GM19023 (cell line): ENCODE data around the gene CELSR1.
"Not testable (repeated sequence)": the region's sequence is repeated elsewhere in the genome, so short reads cannot be mapped to it uniquely, and the experiment has no call there.

Source experiments
- ATAC-seq: cut with Tn5 transposase; IDR thresholded peaks from one replicate; pipeline ENCODE4 v1.9.1; 2021; ENCODE audit warnings: mild to moderate bottlenecking, moderate library complexity; ENCODE audit not compliant: unreplicated experiment

The CELSR1 gene

DNA sequence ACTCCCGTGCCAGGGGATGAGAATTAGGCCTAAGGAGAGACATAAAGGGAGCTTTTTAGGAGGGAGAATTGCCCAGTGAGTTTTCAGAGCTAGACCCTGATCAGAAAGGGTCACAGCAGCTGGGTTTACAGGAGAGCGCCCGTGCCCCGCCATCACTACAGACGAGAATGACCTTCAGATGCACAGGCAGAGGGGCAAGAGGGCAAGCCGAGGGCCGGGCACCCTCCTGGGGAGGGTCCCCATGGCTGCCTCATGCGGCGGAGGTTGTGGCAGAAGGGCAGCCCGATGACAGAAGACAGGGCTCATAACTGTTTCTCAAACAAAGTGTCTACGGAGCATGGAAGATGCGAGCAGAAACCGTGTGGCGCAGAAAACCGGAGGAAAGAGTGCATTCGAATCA lies 129.7 kb downstream of the CELSR1 start:
- no peak for ATAC-seq

- no peak for ATAC-seq
Observed at GRCh38 chr22:46406791-46407190, 130.6 kb downstream of the CELSR1 start.

DNA sequence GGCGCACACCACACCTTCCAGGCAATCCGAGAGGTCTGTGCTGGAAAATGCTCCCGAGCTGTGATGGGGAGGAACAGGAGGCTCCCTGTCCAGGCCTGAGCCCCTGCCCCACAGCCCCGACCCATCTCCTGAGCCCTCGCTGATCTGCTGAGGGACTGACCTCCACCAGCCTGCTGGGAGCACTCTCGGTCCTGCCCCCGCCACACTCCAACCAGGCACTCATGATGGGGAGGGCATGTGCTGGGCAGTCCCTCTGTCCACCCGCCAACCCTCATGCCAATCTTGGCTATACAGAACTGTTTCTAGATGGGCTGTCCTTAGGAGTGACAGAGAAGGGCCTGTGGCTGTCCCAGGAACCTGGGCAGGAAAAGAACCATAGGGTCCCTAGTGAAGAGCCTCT lies 131.1 kb downstream of the CELSR1 start:
- ATAC-seq = no peak

GRCh38 chr22:46405901-46406300 lies 131.5 kb downstream of the CELSR1 start:
- no peak for ATAC-seq

DNA sequence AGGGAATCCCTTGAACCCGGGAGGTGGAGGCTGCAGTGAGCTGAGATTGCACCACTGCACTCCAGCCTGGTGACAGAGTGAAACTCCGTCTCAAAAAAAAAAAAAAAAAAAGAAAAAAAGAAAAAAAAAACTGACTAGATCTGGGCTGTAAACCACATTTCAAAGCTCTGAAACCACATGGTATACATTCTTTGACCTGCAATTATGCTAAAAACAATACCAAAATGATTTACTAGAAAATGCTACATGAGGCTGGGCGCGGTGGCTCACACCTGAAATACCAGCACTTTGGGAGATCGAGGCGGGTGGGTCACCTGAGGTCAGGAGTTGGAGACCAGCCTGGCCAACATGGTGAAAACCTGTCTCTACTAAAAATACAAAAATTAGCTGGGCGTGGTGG lies 133.5 kb downstream of the CELSR1 start:
- ATAC-seq = not testable (repeated sequence)

GRCh38 chr22:46402505-46402904 lies 134.9 kb downstream of the CELSR1 start:
- ATAC-seq = no peak

GRCh38 chr22:46401370-46401769 lies 136.1 kb downstream of the CELSR1 start:
- no peak for ATAC-seq

DNA sequence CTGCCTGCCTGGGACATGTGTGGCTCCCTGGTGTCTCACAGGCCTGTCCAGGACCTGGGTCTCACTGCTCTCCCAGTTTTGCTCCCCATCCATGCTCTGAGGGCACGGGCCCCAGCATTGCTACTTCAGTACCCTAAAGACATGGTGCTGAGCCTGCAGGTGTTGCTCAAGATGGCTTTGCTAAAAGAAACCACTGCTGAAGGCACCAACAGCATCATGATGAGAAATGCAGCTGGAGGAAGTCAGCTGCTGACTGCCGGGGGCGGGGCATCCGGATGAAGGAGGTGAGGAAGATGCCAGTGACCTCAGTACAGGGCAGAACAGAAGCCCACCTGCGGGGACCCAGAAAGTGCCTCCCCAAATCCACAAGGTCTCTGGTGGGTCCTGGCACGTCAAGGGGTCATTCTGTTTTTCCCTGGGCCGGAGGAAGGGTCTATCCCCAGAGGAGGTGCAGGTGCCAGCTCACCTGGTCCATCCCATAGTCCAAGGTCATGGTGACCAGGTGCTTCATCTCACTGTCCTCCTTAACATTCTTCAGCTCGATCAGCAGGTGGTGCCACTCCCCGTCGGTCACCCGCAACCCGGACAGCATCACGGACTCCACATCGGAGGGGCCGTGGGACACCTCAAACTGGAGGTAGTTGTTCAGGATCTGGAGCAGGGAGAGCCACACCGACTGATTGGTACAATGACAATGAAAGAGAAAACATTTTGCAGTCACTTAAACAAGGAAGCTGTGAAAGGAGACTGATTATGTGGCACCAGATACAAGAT lies 138.0 kb downstream of the CELSR1 start:
- no peak for ATAC-seq

DNA sequence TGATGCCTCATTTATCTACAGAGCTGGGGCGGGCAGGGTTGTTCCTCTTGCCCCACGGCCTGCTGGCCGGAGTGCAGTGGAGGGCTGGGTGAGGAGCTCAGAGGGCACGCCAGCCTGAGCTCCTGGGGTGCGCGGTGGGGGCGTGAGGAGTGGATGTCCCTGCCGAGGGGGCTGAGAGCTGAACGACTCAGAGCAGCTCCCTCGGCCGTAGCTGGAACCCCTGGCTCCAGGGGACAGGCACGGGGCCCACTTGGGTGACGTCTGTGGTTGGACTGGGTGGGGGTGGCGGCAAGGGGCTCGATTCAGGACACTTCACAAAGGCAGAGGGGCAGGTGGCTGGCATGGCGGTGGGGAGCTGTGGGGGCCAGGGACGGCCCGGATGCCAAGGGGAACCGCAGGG lies 139.5 kb downstream of the CELSR1 start:
- no peak for ATAC-seq

- ATAC-seq = no peak
Observed at GRCh38 chr22:46397514-46397913, 139.9 kb downstream of the CELSR1 start.

DNA sequence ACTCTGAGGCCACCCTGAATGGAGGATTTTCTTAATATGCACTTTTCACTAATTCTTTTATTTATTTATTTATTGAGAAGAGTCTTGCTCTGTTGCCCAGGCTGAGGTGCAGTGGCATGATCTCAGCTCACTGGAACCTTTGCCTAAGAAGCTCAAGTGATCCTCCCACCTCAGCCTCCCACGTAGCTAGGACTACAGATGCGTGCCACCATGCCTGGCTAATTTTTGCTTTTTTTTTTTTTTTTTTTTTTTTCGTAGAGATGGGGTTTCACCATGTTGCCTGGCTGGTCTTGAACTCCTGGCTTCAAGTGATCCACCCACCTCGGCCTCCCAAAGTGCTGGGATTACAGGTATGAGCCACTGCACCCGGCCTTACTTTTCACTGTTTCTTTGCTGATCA lies 140.4 kb downstream of the CELSR1 start:
- ATAC-seq = not testable (repeated sequence)

GRCh38 chr22:46395145-46395544 lies 142.3 kb downstream of the CELSR1 start:
- no peak for ATAC-seq

DNA sequence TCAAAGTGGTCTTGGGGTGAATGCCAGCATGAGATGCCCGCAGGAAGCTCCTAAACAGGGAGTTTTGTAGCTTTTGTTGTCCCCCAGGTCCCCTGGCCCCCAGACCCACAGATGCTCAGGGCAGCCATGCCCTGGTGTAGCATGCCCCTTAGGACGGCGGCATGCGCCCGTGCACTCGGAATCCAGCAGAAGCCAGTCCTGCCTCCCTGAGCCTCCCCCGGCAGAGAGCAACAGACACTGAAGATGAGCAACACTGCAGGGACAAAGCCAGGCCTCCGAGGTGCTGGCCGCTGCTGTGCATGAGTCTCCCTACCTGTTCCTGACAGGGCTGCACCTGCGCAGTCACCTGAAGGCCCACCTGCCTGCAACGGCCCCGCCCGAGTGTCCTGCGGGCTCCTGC lies 142.8 kb downstream of the CELSR1 start:
- ATAC-seq = no peak

- ATAC-seq = no peak
Observed at GRCh38 chr22:46393873-46394272, 143.5 kb downstream of the CELSR1 start.

- no peak for ATAC-seq
Observed at GRCh38 chr22:46392137-46392844, 145.1 kb downstream of the CELSR1 start.

DNA sequence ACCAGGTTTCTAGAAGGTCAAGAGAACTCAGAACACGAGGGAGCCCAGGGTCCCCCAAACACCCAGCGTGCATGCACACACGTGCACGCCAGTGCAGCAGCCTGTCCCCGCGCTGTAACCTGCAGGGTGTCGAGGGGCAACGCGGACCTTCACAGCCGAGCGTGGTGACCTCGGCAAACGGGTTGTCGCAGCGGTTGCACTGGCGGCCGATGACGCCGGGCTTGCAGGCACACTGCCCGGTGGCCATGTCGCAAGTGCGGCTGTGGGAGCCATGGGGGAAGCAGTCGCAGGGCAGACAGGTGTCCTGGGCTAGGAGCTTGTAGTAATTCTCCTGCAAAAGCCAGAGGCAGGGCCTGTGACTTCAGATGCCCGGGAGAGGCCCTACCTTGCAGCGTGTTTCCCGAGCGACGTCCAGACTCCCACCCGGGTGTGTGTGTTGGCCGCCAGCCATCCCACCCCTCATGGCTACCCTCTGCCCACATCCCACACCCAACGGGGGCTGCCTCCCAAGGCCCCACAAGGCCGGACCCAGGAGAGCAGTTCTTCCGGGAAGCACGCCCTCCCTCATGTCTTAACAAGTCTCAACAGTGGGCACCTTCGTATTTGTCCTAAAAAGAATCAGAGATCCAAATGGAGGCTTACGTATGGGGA lies 145.8 kb downstream of the CELSR1 start:
- ATAC-seq = no peak

- no peak for ATAC-seq
Observed at GRCh38 chr22:46390652-46391301, 146.6 kb downstream of the CELSR1 start.

- no peak for ATAC-seq
Observed at GRCh38 chr22:46390105-46390651, 147.2 kb downstream of the CELSR1 start.

DNA sequence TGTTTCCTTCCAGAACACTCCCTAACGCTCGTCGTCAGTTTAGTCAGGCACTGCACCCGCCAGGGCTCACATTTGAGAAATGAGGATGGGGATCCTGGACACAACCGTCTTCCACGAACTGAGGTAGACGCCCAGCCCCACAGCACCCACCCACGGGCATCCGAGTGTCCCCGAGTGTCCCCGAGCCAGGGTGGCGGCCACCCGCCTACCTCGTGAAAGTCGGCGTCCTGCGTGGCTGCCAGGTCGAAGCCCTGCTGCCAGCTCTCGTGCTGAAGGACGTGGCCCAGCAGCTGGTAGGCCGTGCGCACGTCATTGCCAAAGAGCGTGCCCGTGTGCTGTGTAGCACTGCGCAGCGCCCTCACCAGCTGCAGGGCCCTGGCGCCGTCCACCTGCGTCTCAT lies 148.3 kb downstream of the CELSR1 start:
- no peak for ATAC-seq

GRCh38 chr22:46388647-46389046 lies 148.8 kb downstream of the CELSR1 start:
- ATAC-seq = no peak

DNA sequence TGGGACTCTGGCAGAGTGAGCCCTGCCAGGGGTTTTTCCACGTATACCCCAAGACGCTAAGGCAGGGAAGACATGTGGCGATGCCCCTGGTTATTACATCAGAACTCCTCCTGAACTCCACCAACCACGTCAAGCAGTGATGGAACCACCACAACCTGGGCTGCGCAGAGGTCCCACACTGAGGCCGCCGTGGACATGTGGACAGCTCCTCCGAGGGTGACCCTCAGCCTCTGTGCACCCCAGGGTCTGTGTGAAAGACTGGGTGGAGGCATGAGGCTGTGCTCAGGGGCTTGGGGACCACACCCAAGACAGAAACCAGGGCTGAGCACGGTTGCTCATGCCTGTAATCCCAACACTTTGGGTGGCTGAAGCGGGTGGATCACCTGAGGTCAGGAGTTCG lies 149.7 kb downstream of the CELSR1 start:
- no peak for ATAC-seq
